Colonic mucosa (tissue), 4 donors: ENCODE measurements around the gene TBX18. TPM values are rescaled to one million over a fixed set of nuclear protein-coding genes. Genes with fewer than 3 reads are reported as not detected.

Experiments used
- DNase-seq: peaks from one replicate; pipeline ENCODE4 v3.0.0-alpha.2; 2020
- H3K27ac ChIP-seq: fragments of 200-600 bp; one replicate; pipeline ENCODE4 v1.8.0; 2021
- H3K27me3 ChIP-seq: fragments of 200-600 bp; one replicate; pipeline ENCODE4 v1.8.0; 2021
- H3K36me3 ChIP-seq: fragments of 200-600 bp; one replicate; pipeline ENCODE4 v1.8.0; 2021
- H3K4me1 ChIP-seq: fragments of 200-600 bp; one replicate; pipeline ENCODE4 v1.8.0; 2021; ENCODE audit warnings: mild to moderate bottlenecking
- H3K4me3 ChIP-seq: fragments of 200-600 bp; one replicate; pipeline ENCODE4 v1.8.0; 2021
- H3K9ac ChIP-seq, 2 donors: one replicate each; pipeline ENCODE4 v1.7.0; 2013; ENCODE audit warnings: control low read depth in 2 of 2, low read depth in 2 of 2, low read length in 2 of 2
- H3K9me3 ChIP-seq: fragments of 200-600 bp; one replicate; pipeline ENCODE4 v1.8.0; 2021
- CTCF ChIP-seq: fragments of 200-600 bp; IDR thresholded peaks from one replicate; pipeline ENCODE4 v1.8.0; 2022; ENCODE audit warnings: antibody characterized with exemption, mild to moderate bottlenecking
- intact Hi-C: fragments of 100-400 bp; cut with DNase I; formaldehyde crosslinking; loops from one replicate; pipeline ENCODE4 v1.14.1; 2022
- total RNA-seq, 2 donors: library from RNA; stranded (reverse); fragmentation: NEBNext Ultra II Directional in 1 of 2; extraction: Animal tissue kit (Norgen Biotek cat#: 25700) in 1 of 2; gene quantifications; one replicate each; pipeline ENCODE4 v1.2.1, GENCODE V29; 2021
- donor health status: healthy.
- donor health status: DM: no; HTN: no; CAD: no.
- donor health status: DM: no; HTN: no; CAD: no.

The TBX18 gene
- total RNA-seq, 2 donors from 2014 or later: 0.25 to 0.35 TPM

- Histone ChIP-seq H3K27me3 (no peaks in the 10 kb centered on the region), H3K27ac (no peak overlapping the region), H3K4me3 (no peak overlapping the region), H3K9ac (no peak overlapping the region), H3K36me3 (no peaks in the 10 kb centered on the region), H3K4me1 (no peaks in the 10 kb centered on the region), H3K9me3 (no peaks in the 10 kb centered on the region)
- no peak for DNase-seq
- no peak for TF ChIP-seq CTCF
- intact Hi-C loops: no loop called here
These were observed 32.5 kb downstream of the TBX18 start for GRCh38 chr6:84731901-84732300.

GRCh38 chr6:84731401-84731800 is 33.0 kb downstream of the TBX18 start:
- TF ChIP-seq CTCF: no peak
- intact Hi-C loops: no loop called here
- H3K36me3 ChIP-seq: no peaks in the 10 kb centered on the region
- DNase-seq: no peak
- H3K27me3 ChIP-seq: no peaks in the 10 kb centered on the region
- no peaks in the 10 kb centered on the region for H3K4me1 ChIP-seq
- no peak overlapping the region for H3K9ac ChIP-seq
- no peaks in the 10 kb centered on the region for H3K9me3 ChIP-seq
- H3K4me3 ChIP-seq: no peak overlapping the region
- no peak overlapping the region for H3K27ac ChIP-seq

- no peaks in the 10 kb centered on the region for H3K9me3 ChIP-seq
- H3K36me3 ChIP-seq: no peaks in the 10 kb centered on the region
- no peaks in the 10 kb centered on the region for H3K27me3 ChIP-seq
- no peak for TF ChIP-seq CTCF
- H3K9ac ChIP-seq: no peak overlapping the region
- no peak overlapping the region for H3K27ac ChIP-seq
- H3K4me3 ChIP-seq: no peak overlapping the region
- no peak for DNase-seq
- intact Hi-C loops: no loop called here
- no peaks in the 10 kb centered on the region for H3K4me1 ChIP-seq
These were observed 35.8 kb downstream of the TBX18 start for GRCh38 chr6:84728602-84729001.

GRCh38 chr6:84719152-84719551 is 45.2 kb downstream of the TBX18 start:
- H3K9ac ChIP-seq: no peak overlapping the region
- DNase-seq: no peak
- H3K4me1 ChIP-seq: no peaks in the 10 kb centered on the region
- intact Hi-C loops: no loop called here
- no peaks in the 10 kb centered on the region for H3K9me3 ChIP-seq
- TF ChIP-seq CTCF: no peak
- no peak overlapping the region for H3K27ac ChIP-seq
- H3K27me3 ChIP-seq: no peaks in the 10 kb centered on the region
- H3K36me3 ChIP-seq: no peaks in the 10 kb centered on the region
- no peak overlapping the region for H3K4me3 ChIP-seq

GRCh38 chr6:84718038-84718955 is 46.1 kb downstream of the TBX18 start:
- no peaks in the 10 kb centered on the region for H3K36me3 ChIP-seq
- H3K9me3 ChIP-seq: no peaks in the 10 kb centered on the region
- H3K9ac ChIP-seq: no peak overlapping the region
- no peaks in the 10 kb centered on the region for H3K27me3 ChIP-seq
- no peaks in the 10 kb centered on the region for H3K4me1 ChIP-seq
- intact Hi-C loops: no loop called here
- no peak for DNase-seq
- TF ChIP-seq CTCF: no peak
- H3K27ac ChIP-seq: no peak overlapping the region
- H3K4me3 ChIP-seq: no peak overlapping the region
